ENCODE results near the gene AMIGO2.

DNA sequence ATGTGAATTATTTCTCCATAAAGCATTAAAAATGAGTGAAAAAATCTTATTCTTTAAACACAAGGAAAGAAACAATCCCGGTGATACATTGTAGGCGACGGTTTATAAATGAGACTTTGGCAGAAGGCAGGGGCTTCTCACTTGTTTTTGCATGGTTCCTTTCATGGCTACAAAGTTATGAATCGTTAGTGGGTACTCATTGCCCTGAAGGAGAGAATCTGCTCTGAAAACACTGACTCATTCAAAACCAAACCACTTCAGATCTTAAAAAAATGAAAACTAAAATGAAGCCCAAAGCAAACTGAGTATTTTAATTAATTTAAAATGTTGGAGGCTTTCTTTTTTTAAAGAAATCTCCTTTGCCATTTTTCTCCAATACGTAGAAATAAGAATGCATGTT lies 41.4 kb upstream of the AMIGO2 start:
- TF ChIP-seq CTCF (IDR thresholded peaks at IDR 0.05) (no peak), POLR2A (IDR thresholded peaks at IDR 0.05) (no peak)
